Stimulated activated naive CD8-positive, alpha-beta T cell treated with anti-CD3 and anti-CD28 coated beads, Interleukin-15, Interleukin-2, amounts not matched to agents 100 U/mL and 50 U/mL, for 24 hours (primary cell): ENCODE data around the gene HIPK2.

Experiments
- ATAC-seq: fragments of 150-1000 bp; cut with Tn5 transposase; one replicate; pipeline ENCODE4 v1.10.0; 2021
- DNase-seq: peaks from one replicate; pipeline ENCODE4 v3.0.0; 2021

The HIPK2 gene

GRCh38 chr7:139733751-139734150, 44.0 kb downstream of the HIPK2 start:
- ATAC-seq (no peak), DNase-seq (no peak)

GRCh38 chr7:139732471-139733167, 45.2 kb downstream of the HIPK2 start:
- no peak for ATAC-seq
- DNase-seq = no peak

DNA sequence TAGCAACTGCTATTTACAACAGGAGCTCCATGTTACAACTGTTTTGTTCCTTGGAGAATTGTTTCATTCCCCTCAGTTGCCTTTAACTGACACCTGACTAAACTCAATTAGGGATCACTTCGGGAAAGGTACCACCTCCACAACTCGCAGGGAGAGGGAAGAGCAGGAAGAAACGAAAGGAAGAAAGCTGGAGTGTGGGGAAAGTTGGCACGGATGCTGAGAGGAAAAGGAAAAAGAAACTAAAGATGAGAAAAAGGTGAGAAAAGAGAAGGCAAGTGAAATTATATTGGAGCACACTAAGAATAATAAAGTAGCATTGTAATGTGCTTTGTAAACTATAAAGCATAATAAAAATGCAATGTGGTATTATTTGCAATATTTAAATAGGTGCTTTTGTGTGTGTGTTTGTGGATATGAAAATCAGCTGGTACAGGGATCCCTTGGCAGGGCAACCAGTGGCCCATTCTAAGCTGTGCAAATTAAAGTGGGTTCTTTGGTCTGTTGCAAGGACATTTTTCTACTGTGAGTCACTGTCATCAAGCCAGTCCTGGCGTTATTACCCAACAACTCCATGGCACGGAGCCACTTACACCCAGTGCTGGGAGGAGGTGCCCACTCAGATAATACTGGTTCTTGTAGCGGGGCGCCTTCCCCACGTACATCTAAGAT, 45.9 kb downstream of the HIPK2 start:
- ATAC-seq = no peak
- DNase-seq = no peak

DNA sequence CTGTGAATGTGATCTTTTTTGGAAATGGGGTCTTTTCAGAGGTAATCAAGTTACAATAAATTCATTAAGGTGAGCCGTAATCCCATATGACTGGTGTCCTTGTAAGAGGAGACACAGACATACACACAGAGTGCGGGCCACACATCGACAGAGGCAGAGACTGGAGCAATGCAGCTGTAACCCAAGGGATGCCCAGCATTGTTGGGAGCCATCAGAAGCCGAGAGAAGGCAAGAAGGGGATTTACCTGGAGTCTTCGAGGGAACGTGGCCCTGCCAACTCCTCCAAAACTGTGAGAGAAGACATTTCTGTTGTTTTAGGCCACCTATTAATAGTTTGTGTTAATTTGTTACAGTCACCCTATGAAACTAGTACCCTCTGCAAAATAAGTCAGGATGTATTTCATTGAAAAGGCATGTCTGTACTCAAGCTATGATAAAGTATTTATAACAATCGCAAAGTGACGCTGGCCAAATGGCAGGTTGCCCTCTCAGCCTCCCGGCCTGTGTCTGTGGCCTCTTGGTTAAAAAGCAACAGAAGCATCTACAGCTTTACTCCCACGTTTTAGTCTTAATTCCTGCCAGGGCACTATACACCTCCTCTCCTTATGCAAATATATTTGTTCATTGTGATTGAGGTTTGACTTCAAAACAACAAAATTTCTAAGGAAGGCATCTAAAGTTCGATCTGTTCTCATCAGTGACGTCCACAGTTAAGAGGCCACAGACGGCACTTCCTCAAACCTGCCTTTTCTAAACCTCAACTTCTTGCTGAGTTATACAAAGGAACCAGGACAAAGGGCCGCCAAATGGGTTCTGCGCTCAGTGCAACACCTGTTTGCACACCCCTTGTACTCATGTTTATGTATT, 46.8 kb downstream of the HIPK2 start:
- no peak for DNase-seq
- ATAC-seq = peak; percentile 43

- DNase-seq = no peak
- ATAC-seq = no peak
Observed at GRCh38 chr7:139728203-139728602, 49.6 kb downstream of the HIPK2 start.

DNA sequence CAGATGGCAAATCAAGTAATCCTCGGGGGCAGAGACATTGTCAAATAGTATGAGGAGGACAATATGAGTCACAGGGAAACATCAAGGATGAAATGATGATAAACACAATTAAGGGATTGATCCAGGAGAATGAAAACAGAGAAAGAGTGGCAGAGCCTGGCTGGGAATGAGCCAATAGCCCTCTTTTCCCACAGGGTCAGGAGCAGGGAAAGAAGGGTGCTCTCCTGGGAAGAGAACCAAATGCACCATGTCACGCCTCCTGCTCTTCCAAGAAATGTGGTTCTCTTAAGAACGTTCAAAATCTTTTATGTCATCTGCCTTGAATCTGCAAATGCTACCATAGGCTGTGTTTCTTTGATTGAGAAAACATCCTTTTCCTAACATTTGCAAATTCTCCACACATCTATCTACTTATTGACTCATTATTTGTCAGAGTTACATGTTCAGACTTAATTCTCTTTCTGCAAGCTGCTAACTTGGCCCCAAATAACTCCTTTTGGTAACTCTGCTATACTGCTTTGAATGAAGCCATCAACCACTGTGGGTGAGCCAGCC, 50.6 kb downstream of the HIPK2 start:
- ATAC-seq = no peak

GRCh38 chr7:139726485-139726869, 51.3 kb downstream of the HIPK2 start:
- DNase-seq (no peak), ATAC-seq (no peak)

More for the DNA sequence above, 50.6 kb downstream of the HIPK2 start:
- DNase-seq = no peak

DNA sequence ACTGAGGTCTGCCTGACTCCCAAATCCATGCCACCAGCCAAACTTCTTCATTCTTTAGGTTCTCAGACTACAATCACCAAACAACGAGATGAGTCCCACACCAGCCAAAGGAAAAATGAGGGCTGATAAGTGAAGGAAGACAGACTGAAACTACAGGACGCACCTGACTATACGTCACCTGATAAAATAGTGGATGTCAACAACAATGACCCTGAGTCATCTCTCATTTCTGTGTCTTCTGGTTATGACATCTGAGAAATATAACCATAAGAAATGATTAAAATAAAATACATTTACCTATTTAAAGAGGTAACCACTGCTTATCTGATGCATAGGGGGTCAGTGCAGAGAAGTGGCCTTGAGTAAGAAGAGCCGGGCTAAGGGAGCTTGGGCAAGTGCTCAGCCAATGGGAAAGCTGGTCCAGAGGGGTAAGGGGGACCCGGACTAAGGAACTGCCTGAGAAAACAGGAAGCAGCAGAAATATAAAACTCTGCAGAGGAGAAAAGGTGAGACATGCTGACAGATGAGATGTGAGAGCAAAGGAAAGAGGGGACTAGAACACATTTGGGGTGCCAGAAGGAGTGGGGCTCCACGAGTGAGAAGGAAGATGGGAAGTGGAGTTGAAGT, 51.8 kb downstream of the HIPK2 start:
- ATAC-seq (no peak), DNase-seq (no peak)

DNA sequence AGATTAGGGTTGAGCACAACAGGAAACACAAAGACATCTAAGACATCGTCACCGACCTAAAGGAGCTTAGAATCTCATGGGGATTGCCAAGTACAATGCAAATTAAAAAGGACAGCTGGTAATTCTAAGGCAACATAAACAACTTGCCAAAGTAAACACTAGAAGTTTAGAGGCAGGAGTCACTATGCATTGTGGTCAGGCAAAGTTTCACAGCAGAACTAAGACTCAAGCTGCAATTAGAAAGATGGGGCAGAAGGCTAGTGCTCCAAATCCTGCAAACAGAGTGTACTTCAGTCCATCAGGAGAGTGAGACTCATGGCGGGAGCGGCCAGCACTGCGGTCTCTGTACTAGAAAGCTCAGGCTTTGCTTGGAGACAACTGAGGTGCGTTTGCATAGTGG, 52.7 kb downstream of the HIPK2 start:
- no peak for ATAC-seq
- no peak for DNase-seq

DNA sequence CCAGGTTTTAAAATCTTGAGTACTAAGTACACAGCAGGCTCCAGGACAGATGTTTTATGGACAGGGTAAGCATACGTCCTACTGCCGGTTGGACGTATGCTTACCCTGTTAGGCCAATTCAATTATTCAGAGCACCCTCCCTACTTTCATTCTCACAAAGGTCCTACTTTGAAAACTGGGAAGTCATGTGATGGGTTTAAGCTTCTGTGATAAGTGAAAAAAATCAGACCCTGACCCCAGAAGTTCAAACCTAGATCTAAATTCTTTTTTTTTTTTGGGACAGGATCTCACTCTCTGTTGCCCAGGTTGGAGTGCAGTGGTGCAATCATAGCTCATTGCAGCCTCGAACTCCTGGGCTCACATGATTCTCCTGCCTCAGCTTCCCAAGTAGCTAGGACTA, 55.2 kb downstream of the HIPK2 start:
- ATAC-seq (no peak), DNase-seq (no peak)

DNA sequence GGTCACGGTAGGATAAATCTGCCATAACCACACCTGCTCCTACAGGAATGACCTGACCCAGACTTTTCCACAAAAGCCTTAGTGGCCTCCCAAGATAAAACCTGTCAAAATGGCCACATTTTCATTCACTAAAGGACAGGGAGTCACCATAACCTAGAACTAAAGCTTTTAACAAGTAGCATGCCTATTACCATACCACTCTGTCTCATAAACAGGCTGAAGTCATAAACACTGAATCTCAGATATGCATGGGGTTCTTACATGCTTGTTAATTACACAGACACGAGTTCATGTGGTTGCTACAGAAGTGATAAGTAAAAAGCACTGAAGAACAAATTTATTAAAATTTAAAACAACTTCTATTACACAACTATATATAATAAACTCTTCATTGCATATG, 56.0 kb downstream of the HIPK2 start:
- ATAC-seq = no peak
- no peak for DNase-seq

GRCh38 chr7:139721417-139721816, 56.4 kb downstream of the HIPK2 start:
- DNase-seq (no peak), ATAC-seq (no peak)

- no peak for DNase-seq
- ATAC-seq = no peak
Observed at GRCh38 chr7:139720705-139721231, 57.0 kb downstream of the HIPK2 start.

DNA sequence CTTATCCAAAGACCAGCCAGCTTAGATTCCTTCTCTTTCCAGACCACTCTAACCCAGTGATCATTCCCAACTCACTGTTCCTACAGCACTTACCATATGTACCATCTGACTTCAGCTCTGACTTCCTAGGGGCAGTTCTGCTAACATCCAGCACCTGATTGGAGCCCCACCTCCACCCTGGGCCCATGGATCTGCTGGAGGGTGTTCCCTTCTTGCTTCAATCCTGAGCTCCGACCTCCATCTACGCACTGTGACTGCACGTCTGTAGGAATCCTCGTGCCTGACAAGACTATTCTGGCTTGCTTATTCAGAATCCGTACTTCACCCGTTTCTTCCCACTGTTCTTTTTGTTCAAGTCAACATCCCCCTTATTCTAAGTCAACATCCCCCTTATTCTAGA, 57.6 kb downstream of the HIPK2 start:
- no peak for DNase-seq
- no peak for ATAC-seq

DNA sequence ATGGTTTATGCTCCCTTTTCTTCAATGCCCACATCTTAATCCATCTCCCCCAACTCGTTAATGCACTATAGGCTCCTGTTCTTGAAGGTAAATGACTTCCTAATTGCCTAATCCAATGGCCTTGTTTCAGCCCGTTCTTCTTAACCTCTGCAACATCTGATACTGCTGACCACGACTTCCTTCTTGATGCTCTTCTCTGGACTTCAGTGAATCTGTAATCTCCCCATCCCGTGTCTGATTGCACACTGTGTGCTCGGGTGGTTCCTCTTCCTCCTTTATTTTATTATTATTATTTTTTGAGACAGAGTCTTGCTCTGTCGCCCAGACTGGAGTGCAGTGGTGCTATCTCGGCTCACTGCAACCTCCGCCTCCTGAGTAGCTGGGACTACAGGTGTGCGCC, 58.9 kb downstream of the HIPK2 start:
- DNase-seq (no peak), ATAC-seq (no peak)

DNA sequence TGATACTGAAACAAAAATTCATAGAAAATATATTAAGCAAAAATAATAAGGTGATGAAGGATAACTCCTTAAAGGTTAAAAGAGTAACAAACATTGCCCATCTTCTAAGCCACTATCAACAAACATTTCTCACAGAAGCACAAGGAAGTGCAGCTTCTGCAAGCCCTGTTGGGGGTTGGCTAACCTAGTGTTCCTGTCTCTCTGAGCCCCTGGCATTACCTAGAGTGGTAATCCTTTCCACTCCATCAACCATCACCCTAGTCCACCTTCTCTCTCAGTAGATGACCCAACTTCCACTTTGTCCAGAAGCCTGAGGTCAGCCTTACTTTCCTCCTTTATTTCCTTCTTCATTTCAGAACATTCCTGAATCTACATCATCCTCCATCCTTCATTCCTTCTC, 59.7 kb downstream of the HIPK2 start:
- DNase-seq = no peak
- ATAC-seq = no peak

DNA sequence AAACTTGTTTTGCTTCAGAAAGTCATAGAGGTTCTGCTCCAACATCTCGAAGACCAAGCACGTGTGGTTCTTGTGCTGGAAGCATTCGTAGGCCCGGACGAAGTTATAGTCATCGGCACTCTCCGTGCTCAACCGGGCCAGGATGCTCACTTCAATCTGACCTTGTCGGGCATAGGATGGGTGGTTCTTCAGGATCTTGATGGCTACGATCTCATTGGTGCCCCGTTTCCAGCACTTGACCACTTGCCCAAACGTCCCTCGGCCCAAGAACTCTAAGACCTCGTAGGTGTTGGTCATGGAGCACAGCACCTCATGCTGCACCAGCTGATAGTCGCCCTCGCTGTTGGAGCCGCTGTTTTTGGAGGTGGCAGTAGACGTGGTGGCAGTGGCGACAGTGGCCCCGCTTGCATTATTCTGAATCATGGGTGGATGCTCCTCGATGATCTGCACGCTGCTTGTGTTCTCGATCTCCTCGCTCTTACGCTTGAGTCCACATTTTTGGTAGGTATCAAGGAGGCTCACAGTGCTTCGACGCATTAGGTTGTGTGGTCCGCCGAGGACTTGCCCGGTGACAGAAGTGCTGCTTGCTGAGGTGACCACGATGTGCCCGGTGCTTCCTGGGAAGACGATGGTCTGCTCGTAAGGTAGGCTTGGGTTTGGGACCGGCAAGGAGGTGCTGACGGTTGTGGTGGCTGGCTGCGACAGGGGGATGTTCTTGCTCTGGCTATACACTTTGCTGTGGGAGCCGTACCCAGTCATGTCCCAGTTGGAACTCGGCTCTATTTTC, 61.4 kb downstream of the HIPK2 start:
- DNase-seq (no peak), ATAC-seq (no peak)

DNA sequence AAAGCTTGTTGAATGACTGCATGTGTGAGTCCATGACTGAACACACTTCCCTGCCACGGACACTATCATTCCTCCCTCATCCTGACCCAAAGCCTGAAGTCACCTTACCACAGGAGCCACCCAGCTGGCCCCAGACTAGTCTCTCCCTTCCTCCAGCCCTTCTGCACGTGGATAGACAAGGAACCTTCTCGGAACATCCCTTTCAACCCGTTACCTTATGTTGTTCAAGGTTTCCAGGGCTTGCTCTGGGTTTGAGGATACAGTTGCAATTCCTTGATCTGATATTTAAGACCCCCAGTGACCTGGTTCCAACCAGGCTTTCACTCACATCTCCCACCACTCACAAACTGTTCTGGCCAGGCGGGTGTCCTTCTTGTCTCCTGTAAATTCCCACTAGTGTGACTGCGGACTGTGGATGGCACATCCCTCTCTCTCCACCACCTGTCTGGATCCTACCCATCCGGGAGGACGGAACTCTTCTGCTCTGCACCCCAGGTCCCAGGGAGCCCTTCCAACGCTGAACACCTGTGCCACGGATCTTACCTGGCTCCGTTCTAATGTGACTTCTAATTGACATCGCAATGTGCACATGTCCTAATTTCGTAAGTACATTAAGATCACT, 62.5 kb downstream of the HIPK2 start:
- ATAC-seq (no peak), DNase-seq (no peak)

DNA sequence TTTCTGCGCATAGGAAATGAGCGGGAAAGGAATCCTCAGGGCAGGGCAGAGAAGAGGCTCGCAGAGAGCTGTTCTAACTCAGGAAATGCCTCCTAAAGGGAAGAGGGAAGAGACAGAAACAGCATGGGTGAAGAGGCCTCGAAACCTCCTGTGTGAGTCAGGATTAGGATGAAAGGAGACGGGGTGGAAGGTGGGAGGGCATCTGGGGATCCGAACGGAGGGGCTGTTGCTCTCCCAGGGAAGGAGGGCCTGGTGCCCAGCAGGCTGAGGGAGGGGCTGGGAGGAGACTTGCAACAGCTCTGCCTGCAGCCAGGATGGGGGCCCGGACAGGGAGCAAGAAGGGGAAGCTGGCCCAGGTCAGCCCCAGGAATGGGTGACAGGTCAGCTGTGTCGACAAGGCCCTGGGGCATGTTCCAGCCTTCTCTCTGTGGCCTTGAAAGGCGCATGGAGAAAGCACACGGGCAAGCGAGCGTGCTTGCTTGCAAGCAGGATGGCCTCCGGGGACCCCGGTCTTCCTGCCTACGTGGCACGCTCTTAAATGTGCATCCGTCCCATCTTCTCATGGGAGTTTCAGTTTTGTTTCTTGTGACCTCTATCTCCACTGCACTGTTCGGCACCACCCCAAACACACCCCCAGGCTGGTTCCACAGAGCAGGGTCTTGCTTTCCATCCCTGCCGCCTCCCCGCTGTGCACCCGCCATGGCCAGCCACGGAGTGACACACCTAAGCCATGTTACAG, 63.5 kb downstream of the HIPK2 start:
- no peak for ATAC-seq
- no peak for DNase-seq

- DNase-seq (no peak), ATAC-seq (no peak)
Observed at GRCh38 chr7:139713526-139714162, 64.2 kb downstream of the HIPK2 start.
